GM23248 (cell line): ENCODE data around the gene HLCS. TPM values are rescaled to one million over a fixed set of nuclear protein-coding genes. Genes with fewer than 3 reads are reported as not detected.
A peak's percentile ranks its signal among the peaks of the same experiment; 100 is the strongest.

Experiments used
- DNase-seq: peaks from one replicate; pipeline ENCODE4 v3.0.0-alpha.2; 2015
- H2AFZ ChIP-seq: fragments of 200-600 bp; sonication (generic); 2 replicates; pipeline ENCODE4 v1.6.1; 2016; ENCODE audit warnings: antibody characterized with exemption
- H3F3A ChIP-seq: fragments of 200-600 bp; sonication (generic); 2 replicates; pipeline ENCODE4 v1.6.1; 2016; ENCODE audit warnings: mild to moderate bottlenecking, antibody characterized with exemption, mixed run types; ENCODE audit not compliant: insufficient read depth
- H3K27ac ChIP-seq: fragments of 200-600 bp; sonication (generic); 2 replicates; pipeline ENCODE4 v1.5.1; 2016; ENCODE audit warnings: mild to moderate bottlenecking
- H3K27me3 ChIP-seq: fragments of 200-600 bp; sonication (generic); replicated peaks from 2 replicates; pipeline ENCODE4 v1.6.1; 2016; ENCODE audit warnings: mild to moderate bottlenecking; ENCODE audit not compliant: insufficient read depth
- H3K36me3 ChIP-seq: fragments of 200-600 bp; sonication (generic); 2 replicates; pipeline ENCODE4 v1.6.1; 2016; ENCODE audit warnings: low read depth, mild to moderate bottlenecking
- H3K4me1 ChIP-seq: fragments of 200-600 bp; sonication (generic); 2 replicates; pipeline ENCODE4 v1.6.1; 2016; ENCODE audit warnings: mild to moderate bottlenecking; ENCODE audit not compliant: insufficient read depth
- H3K4me2 ChIP-seq: fragments of 200-600 bp; sonication (generic); one replicate; pipeline ENCODE4 v1.6.1; 2016; ENCODE audit warnings: mild to moderate bottlenecking; ENCODE audit not compliant: unreplicated experiment
- H3K4me3 ChIP-seq: fragments of 200-600 bp; sonication (generic); 2 replicates; pipeline ENCODE4 v1.5.1; 2016; ENCODE audit warnings: mild to moderate bottlenecking
- H3K79me2 ChIP-seq: fragments of 200-600 bp; sonication (generic); 2 replicates; pipeline ENCODE4 v1.6.1; 2016; ENCODE audit warnings: mild to moderate bottlenecking; ENCODE audit not compliant: insufficient read depth
- H3K9ac ChIP-seq: fragments of 200-600 bp; sonication (generic); 2 replicates; pipeline ENCODE4 v1.6.1; 2016; ENCODE audit warnings: mild to moderate bottlenecking
- H3K9me2 ChIP-seq: fragments of 200-600 bp; sonication (generic); 2 replicates; pipeline ENCODE4 v1.6.1; 2016; ENCODE audit warnings: mixed run types, mild to moderate bottlenecking, moderate library complexity; ENCODE audit not compliant: insufficient read depth
- H3K9me3 ChIP-seq: fragments of 200-600 bp; sonication (generic); one replicate; pipeline ENCODE4 v1.6.1; 2017; ENCODE audit warnings: low read depth
- H4K20me1 ChIP-seq: fragments of 200-600 bp; sonication (generic); 2 replicates; pipeline ENCODE4 v1.6.0; 2016; ENCODE audit not compliant: insufficient read depth
- EZH2 ChIP-seq: fragments of 200-600 bp; sonication (generic); IDR thresholded peaks from 2 replicates; pipeline ENCODE4 v1.6.1; 2018; ENCODE audit warnings: antibody characterized with exemption, mild to moderate bottlenecking; ENCODE audit not compliant: insufficient read depth, poor library complexity, severe bottlenecking
- EZH2phosphoT487 ChIP-seq: fragments of 200-600 bp; sonication (generic); IDR thresholded peaks from 2 replicates; pipeline ENCODE4 v1.6.1; 2018; ENCODE audit warnings: antibody characterized with exemption, moderate library complexity, mild to moderate bottlenecking, low read depth; ENCODE audit not compliant: insufficient read depth
- whole genome bisulfite sequencing, 2 experiments: methylation state at CpG; one replicate each; pipeline ENCODE4 v1.1.6; 2015 to 2017; ENCODE audit warnings: low lambda C conversion rate in 2 of 2, low coverage in 1 of 2; ENCODE audit errors: missing lambda C conversion rate in 2 of 2; 5-methylcytosine and 5-hydroxymethylcytosine counted together
- in situ Hi-C: fragments of 300-500 bp; cut with MboI; formaldehyde crosslinking; loops from 2 replicates; pipeline ENCODE4 v1.15.0; 2020
- polyA plus RNA-seq: library from polyadenylated mRNA; unstranded; fragments of >200 nt; fragmentation: Nextera tagmentation; extraction: Ambion mirVana; gene quantifications from 2 replicates; pipeline ENCODE4 v1.2.1, GENCODE V29; 2016
- total RNA-seq: library from RNA; depleted of rRNA; stranded (reverse); fragments of >200 nt; shearing (Covaris generic); gene quantifications from 2 replicates; pipeline ENCODE4 v1.2.3, GENCODE V29; 2014

HLCS gene
- total and polyA plus RNA-seq, 2 experiments from 2014 or later: 21.4 to 42.5 TPM

- Histone ChIP-seq H3K79me2 (no peaks in the 10 kb centered on the region), H3K9ac (no peak overlapping the region), H4K20me1 (no peaks in the 10 kb centered on the region), H3K36me3 (peaks cover 8% of the 10 kb centered on the region; the same call in 1 of the 2 replicates), H3K4me3 (no peak overlapping the region), H3K9me3 (no peaks in the 10 kb centered on the region), H3K4me2 (no peak overlapping the region), H3K4me1 (no peaks in the 10 kb centered on the region), H3K27ac (no peak overlapping the region), H3K9me2 (no peaks in the 10 kb centered on the region), H2AFZ (no peak overlapping the region), H3K27me3 (no peaks in the 10 kb centered on the region), H3F3A (no peaks in the 10 kb centered on the region)
- TF ChIP-seq EZH2phosphoT487: no peak
- in situ Hi-C loops: no loop called here
- 88 to 93% methylated on average over 11 of the region's 11 CpGs for WGBS, 2 experiments
- DNase-seq: no peak
Observed at GRCh38 chr21:36761685-36762084, 204.8 kb downstream of the HLCS start.

- no peak overlapping the region for H3K4me3 ChIP-seq
- H3K9ac ChIP-seq: no peak overlapping the region
- H3K4me2 ChIP-seq: no peak overlapping the region
- no peak for DNase-seq
- H3K27ac ChIP-seq: no peak overlapping the region
- TF ChIP-seq EZH2phosphoT487: no peak
- TF ChIP-seq EZH2: no peak
- WGBS, 2 experiments: 83 to 86% methylated on average over 12 of the region's 12 CpGs
- H3K27me3 ChIP-seq: no peaks in the 10 kb centered on the region
- H3K9me2 ChIP-seq: no peaks in the 10 kb centered on the region
- no peaks in the 10 kb centered on the region for H3K79me2 ChIP-seq
- H3K36me3 ChIP-seq: peaks cover 8% of the 10 kb centered on the region; the same call in 1 of the 2 replicates
- no peaks in the 10 kb centered on the region for H3K4me1 ChIP-seq
- H3K9me3 ChIP-seq: no peaks in the 10 kb centered on the region
- in situ Hi-C loops: no loop called here
- no peak overlapping the region for H2AFZ ChIP-seq
- no peaks in the 10 kb centered on the region for H4K20me1 ChIP-seq
- H3F3A ChIP-seq: no peaks in the 10 kb centered on the region
Observed at GRCh38 chr21:36759348-36760083, 207.0 kb downstream of the HLCS start.

GRCh38 chr21:36757196-36757595 lies 209.3 kb downstream of the HLCS start:
- H3K4me1 ChIP-seq: peaks cover 10% of the 10 kb centered on the region
- WGBS, 2 experiments: 95 to 99% methylated on average over 6 of the region's 6 CpGs

GRCh38 chr21:36756527-36756926 lies 209.9 kb downstream of the HLCS start:
- Histone ChIP-seq H3F3A (no peaks in the 10 kb centered on the region; the same call in 1 of the 2 replicates), H3K9ac (no peak overlapping the region), H3K79me2 (no peaks in the 10 kb centered on the region), H3K9me2 (no peaks in the 10 kb centered on the region), H3K27ac (no peak overlapping the region), H3K4me2 (no peak overlapping the region), H3K9me3 (no peaks in the 10 kb centered on the region), H3K4me1 (peaks cover 10% of the 10 kb centered on the region), H3K4me3 (no peak overlapping the region), H2AFZ (no peak overlapping the region), H4K20me1 (no peaks in the 10 kb centered on the region), H3K27me3 (no peaks in the 10 kb centered on the region), H3K36me3 (peaks cover 8% of the 10 kb centered on the region; the same call in 1 of the 2 replicates)
- TF ChIP-seq EZH2 (no peak), EZH2phosphoT487 (no peak)
- in situ Hi-C loops: no loop called here
- WGBS, 2 experiments: 94 to 95% methylated on average over 7 of the region's 7 CpGs
- peak; percentile 26 for DNase-seq

More at GRCh38 chr21:36757196-36757595, 209.3 kb downstream of the HLCS start:
- Histone ChIP-seq H3K27ac (no peak overlapping the region), H3K4me3 (no peak overlapping the region), H3K9ac (no peak overlapping the region), H3K36me3 (peaks cover 8% of the 10 kb centered on the region; the same call in 1 of the 2 replicates), H4K20me1 (no peaks in the 10 kb centered on the region), H3K4me2 (no peak overlapping the region), H3K27me3 (no peaks in the 10 kb centered on the region), H3K9me2 (no peaks in the 10 kb centered on the region), H3K9me3 (no peaks in the 10 kb centered on the region), H2AFZ (no peak overlapping the region), H3F3A (no peaks in the 10 kb centered on the region; the same call in 1 of the 2 replicates), H3K79me2 (no peaks in the 10 kb centered on the region)
- no peak for DNase-seq
- no peak for TF ChIP-seq EZH2phosphoT487
- no peak for TF ChIP-seq EZH2
- in situ Hi-C loops: no loop called here
